CMK (cell line): ENCODE data around the gene MBNL2.
A peak's percentile ranks its signal among the peaks of the same experiment; 100 is the strongest.

ENCODE experiments used
- DNase-seq: peaks from one replicate; pipeline ENCODE4 v3.0.0-alpha.2; 2010; ENCODE audit warnings: low read depth

The MBNL2 gene

DNA sequence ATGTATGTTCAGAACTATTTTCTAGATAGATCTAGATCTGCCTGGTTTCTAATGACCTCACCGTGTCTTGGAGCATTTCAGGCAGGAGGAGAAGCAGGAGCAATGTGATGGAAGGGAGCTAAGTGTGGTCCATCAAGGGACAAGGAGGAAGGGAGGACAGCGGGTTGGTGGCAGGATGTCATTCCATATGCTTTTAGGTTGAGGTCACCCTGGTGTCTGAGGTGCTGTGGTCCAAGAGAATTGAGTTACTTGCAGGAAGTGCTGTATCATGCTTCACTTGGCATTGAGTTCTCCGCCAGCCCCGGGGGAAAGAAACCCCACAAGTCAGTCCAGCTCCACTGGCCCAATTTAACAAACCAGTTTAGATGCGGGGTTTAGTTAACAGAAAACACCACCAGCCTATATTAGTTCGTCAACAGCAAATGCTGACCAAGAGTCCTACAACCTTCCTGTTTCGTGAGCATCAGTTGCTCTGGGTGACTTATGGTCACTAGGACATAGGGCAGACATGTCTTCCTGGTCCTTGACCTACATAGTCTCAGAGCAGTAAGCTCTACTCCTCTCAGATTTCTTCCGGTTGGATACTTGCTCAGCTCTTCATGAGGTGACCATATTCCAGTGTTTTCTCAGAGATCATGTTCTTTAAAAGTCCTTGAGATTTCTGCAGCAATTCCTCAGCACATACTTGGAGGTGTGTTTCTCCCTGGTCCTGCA, 79.4 kb downstream of the MBNL2 start:
- peak; percentile 22 for DNase-seq

DNA sequence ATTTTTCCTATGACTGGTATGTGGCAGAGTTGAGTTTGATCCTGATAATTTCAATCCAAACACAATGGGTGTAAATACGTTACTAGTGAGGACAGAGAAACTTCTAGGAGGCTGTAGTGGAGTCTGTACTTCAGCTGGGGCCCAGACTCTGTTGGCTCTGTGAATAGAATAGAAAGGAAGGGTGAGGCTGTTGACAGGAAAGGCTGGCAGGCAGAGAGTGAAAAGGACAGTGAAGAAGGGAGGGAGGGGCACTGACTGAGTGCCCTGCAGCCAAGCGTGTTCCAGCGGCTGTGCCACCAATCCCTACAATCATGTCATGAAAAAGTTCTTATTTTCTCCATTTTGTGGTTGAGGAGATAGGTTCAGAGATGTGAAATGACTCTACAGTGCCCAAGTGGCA, 80.5 kb downstream of the MBNL2 start:
- no peak for DNase-seq

DNA sequence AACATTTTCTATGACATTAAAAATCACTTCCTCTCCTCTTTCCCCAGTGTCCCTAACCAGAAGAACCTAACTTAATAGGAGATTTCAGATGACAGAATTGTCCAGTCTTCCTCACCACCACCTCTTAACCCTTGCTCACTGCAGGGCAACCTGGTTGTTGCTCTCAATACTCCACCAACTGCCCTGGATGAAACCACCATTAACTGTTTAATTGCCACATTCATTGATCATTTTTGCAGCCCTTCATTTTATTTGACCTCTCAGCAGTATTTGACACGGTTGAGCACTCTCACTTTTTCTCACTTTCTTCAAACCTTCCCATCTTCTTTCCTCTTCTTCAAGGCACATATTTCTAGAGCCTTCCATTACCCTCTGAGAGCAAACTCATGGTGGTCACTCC, 84.0 kb downstream of the MBNL2 start:
- no peak for DNase-seq

DNA sequence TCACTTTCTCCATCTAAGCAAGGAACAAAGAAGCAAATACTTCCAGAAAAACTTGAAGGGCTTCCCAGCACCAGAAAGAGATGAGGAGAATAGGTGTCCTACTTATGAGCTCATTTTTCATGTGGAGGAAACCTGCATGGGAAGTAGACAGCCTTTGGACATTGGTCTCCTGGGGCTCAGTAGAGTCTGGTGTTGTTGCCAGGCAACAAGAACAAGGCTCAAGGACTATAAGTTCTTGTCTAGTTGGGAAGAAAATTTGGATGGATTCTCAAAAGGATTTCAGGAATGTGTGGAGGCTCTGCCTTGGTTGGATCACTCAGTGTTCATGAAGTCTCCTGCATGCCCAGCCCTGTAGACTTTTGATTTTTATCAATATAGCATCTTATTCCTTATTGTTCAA, 84.5 kb downstream of the MBNL2 start:
- DNase-seq = no peak

DNA sequence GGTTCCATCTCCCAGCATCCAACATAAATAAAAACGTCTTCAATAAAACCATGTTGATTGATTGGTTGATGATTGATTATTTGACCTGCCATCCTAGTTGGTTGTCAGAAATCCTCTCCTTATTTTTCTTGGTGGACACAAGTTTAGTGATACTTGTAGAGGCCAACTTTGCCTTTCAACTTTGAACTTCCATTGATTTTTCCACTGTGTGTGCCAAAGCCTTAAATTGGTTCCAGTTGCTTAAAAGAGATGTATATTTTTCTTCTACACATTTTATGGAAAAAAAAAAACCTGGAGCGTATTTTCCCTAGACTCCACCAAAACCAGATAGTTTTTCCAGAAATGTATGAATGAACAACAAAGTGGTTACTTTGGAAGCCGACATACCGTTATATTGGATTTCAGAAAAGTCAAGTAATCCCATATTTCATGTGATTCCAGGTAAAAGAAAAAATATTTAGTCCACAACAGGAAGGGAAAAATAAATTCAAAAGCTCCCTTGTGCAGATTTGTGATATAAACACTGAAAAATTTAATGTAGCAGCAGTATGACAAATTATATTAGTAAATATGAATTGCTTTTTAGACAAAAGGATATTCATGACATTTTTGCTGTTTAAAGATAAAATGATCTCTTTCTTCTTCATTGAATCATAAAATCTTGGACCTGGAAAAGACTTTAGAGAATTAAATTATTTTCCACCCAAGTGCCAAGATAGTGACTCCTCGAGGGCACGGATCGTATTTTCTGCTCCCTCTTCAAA, 85.2 kb downstream of the MBNL2 start:
- DNase-seq = no peak

DNA sequence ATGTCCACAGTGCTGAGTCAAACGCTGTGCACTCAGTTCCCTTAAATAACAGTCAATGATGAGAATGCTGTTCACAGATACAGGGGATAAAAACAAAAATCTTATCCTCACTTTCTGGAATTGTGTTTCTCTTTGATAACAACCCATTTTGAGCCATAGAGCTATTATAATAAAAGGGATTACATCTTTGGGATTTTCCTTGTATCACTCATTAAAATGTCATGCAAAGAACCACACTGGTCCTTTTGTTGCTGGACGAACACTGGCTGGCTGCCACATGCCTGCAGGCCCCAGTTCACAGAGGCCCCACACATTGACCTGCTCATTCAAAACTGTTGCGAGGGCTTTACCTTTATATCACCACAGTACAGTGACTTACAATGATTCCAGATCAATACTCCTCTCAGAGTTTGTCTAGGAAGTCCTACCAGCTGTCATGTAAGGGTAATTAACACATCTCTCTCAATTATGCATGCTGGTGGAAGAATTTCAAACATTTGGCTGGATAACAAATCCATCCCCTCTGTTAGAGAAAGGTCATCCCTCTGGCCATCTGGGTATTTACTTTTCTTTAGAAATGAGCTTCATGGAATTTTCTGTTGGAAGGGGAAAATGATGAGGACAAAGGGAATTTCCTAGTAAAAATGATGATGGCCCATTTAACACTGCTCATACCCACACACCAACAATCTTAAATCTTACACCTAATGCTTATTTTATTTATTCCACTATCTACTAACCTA, 85.9 kb downstream of the MBNL2 start:
- DNase-seq = no peak

DNA sequence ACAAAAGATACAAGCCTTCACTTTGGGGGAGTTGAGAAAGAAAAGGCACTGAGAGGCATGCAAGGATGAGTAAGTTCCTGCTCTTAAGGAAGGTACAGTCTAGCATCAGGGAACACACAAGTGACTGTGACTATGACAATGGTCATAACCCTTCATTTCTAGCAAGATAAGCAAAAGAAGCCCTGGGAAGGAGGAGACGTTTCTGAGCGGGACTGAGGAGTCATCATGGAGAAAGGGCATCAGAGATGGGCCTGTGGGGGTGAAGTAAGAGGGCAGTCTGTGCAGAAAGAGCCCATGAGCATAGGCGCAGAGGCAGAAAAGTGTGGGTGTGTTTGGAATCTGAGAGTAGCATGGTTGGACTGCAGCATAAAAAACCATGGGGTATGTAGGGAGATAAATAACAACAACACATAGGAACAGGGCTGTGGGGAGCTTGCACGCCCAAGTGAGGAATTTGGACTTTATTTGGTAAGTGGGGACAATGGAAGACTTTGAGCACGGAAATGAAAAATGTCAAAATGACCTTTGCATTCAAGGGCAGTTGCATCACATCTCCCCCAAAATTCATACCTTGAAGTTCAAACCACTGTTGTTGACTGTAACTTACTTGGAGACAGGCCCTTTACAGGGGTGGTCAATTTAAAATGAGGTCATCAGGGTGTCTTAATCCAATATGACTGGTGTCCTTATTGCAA, 86.7 kb downstream of the MBNL2 start:
- DNase-seq = no peak

DNA sequence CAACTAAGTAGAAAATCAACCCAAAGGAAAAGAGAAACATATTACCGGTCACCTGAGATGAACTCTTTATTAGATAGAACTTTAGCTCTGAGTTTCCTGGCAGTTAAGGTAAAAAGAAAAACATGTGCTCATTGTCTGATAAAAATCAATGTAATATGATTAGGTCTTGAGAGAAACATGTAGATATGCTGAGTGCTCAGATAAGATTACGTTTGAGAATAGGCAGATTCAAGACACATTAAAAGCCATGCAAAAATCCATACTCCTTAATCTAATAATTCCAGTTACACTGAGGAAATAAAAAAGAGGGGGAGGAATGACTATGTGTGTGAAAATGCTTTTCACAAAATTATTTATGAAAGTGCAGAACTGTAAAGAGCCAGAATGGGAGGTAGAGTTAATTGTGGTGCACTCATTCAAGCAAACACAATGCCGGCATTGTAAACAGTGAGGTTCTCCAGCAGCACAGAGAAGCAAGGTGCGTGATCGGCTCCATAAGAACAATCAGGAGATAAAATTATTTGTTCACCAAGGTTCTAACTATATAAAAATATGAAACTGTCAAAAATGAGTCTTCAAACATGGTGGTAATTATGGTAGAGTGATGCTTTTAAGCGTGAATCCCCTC, 88.8 kb downstream of the MBNL2 start:
- no peak for DNase-seq

DNA sequence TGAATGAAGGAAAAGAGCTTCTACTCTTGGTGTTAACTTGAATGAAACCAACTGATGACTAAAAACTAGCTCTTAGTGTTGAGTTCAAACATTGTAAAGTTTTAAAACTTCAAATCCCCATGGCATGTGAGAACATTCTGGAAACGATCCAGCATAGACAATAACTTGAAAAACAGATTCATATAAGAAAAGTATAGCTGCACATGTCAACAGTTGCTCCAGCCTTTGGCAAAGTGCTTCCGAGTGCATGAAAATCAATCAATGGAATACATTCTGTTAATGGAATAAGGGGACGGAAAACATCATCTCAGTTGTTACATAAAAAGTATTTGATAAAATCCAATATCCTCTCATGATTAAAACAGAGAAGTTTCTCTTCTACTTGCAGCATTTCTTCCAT, 89.8 kb downstream of the MBNL2 start:
- no peak for DNase-seq

DNA sequence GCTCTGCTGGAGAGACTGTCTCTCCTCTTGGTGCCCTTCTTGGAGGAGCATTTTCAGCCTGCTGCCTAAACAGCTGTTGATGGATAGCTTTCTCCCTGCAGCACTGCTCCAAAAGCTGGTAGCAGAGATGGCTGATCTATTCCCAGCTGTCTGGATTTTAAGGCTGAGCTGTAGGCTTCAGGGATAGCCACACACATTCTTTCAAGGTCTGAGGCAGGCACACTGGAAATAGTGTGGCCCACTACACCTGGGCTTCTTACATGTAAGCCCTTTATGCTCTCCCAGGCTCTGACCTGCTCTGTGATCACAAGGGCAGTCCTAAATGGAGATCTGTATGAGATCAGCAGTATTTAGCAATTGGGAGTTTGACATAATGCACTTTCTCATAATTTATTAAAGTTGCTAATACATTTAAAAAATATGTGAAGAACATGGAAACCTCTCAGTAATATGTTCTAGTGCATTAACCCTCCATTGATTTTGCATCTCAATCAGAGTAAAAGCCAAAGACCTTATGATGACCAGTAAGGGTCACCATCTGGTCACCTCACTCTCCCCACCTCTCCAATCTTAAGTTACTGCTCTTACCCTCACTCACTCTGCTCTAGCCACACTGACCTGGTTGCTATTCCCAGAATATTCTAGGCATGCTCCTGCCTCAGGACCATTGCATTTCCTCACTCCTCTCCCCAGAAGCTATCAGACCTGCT, 91.6 kb downstream of the MBNL2 start:
- DNase-seq = no peak

DNA sequence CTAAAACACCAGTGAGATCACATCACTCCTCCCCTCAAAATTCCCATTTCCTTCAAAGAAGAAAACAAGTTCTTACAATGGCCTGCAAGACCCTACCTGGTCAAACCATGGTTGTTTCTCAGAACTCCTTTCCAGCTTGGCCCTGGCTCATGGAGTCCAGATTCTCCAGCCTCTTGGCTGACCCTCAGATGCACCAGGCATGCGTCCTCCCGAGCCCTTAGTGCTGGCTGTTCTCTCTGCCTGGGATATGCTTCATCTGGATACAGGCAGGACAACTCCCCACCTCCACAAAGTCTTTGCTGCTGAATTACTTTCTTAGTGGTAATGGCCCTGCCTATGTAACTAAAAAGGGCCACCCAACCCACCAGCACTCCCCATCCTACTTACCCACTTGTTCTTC, 94.3 kb downstream of the MBNL2 start:
- DNase-seq = no peak

DNA sequence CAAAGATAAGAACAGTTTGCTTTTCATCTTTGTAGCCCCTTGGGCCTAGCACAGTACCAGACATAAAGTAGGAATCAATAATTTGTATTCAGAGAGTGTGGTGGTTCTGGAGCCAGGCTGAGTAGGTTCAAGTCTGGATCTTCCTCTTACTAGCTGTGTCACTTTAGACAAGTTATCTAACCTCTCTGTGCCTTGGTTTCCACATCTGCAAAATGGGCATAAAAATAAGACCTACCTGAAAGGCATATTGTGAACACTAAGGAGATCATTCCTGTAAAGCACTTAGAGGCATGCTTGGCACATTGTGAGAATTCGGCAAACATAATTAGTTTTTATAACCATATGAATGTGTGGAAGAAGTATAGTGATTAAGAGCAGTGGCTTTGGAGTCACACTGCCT, 95.8 kb downstream of the MBNL2 start:
- DNase-seq = no peak

DNA sequence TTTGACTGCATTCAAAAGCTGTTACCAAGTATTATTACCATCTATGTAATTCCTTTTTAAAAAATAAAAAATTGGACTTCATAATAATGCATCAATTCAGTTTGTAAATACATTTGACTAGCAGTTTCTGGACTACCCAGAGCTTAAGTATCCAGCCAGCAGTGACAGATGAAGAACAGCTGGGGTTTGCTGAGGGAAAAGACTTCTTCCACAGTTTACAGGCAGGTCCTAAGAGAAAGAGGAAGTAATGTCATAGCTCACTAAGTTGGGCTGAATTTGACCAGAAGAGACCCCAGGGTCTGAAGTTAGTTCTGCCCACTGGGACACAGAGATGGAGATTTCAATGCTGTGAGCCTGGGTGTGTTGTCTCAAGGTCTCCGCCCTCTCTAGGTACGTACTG, 96.4 kb downstream of the MBNL2 start:
- DNase-seq = no peak

DNA sequence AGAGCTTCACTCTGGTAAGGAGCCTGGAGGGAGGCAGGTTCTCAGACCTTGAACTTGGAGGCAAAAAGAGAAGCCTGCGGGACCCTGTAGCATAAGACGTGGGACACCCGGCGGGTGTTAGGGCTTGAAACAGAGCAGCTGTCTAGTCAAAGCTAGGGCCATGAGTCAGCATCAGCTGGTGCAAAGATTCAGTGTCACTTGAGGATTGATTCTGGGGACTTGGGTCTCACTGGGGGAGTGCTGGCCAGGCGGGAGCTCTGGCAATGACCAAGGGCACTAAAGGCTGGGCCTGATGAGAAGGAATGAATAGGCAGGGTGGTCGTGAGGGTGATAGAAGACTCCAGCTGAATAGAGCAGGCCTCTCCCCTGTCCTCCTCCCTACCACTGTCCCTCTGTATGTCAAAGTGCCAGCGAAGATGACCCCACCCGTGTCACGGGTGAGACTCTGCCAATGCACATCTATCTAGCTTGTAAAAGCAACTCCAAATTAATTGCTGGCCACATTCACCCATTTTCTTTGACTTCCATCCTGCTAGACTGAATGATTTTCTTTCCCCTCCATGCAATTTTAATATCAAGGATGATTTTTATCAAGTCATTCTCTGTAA, 97.1 kb downstream of the MBNL2 start:
- DNase-seq = no peak

DNA sequence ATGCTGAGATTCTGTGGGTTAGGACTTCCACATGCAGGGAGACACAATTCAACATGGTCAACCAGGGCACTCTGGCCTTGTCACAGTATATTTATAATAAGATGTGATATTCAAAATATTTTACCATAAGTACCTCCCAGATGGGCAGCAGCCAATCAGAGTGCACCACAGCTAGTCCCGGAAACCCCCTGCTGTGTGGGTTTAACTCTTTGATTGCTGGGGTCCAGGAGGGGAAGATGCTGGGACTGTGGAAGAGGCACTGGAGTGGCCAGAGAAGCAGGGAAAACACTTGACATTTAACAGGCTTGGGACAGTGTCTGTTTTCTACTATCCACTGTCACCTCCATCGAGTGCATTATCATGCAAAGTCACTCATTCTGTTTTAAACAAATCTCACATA, 99.0 kb downstream of the MBNL2 start:
- DNase-seq = no peak

DNA sequence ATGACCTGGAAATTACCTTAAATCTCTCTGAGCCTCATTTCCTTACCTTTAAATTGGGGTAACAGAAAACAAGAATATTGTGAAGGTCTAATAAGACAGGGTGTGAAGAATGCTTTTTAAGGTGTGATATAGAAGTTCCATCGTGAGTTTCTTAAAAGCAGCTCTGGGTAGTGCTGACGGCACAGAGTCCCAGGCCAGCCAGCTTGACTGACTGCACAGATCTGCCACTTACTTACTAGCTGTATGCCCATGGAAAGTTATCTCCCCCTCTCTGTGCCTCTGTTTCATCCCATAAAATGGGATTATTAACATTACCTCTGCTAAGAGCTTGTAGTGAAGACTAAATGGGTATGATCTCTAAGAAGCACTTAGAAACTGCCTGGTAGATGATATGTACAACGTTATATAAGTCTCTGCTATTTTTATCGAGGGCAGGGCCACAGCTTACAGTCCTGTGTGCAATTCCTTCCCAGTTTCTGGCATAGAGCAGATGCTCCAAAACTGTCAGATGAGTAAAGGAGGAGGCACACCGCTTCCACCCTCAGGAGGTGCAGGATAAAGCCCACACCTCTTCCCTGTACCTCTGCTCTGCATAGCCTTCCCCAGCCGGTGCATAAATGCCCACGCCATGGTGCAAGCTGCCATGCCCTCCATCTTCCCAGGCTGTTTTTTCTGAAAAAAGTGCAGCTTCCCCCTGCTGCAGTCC, 99.6 kb downstream of the MBNL2 start:
- DNase-seq = no peak

DNA sequence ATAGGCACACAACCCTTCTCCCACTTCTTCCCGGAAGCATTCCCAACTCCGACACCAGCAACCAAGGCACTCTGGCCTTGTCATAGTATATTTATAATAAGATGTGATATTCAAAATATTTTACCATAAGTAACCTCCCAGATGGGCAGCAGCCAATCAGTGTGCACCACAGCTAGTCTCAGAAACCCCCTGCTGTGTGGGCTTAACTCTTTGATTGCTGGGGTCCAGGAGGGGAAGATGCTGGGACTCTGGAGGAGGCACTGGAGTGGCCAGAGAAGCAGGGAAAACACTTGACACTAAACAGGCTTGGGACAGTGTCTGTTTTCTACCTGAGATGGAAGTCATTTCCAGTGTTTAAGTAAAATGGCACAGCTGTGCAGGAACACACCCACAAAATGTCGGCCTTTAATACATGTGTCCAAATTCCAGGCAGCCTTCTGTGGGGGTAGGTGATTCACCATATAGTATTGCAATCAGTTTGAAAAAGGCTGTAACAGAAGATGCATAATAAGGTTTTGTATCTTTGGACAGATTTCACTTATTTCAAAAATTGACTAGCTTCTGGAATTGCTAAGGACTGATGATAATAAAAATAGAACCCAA, 100.7 kb downstream of the MBNL2 start:
- DNase-seq = no peak

DNA sequence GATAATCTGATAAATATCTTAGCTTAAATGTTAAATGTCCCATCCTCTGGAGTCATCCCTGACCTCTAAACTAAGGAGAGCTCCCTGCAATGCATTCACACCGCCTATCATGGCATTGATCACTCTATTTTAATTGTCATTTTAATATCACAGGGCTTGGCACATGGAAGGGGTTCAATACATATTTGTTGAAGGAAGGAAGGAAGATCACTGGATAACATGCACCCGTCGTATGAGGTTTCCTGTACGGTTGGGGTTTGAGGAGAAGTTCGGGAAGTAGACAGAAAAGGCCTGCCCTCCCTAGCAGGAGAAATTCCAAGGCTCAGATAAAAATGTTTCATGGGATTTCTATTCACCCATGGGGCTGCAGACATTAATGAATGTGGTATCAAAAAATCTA, 102.0 kb downstream of the MBNL2 start:
- no peak for DNase-seq

DNA sequence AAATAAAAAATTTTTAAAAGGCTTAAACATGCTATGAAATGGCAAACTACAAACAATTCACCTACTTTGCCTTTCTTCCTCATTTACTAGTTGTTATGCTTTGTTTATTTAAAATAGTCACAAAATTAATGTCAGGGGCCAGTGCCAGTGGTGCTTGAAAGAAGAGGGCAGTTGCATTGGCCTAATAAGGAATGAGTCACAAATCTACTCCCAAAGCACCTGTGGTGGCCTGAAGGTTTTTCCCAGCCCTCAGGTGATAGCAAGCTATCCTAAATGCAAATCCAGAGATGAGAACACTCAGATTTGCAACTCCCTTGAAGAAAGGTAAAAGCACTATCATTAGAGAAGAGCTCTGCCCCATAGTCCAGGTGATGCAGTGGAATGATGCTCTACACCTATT, 103.6 kb downstream of the MBNL2 start:
- no peak for DNase-seq

DNA sequence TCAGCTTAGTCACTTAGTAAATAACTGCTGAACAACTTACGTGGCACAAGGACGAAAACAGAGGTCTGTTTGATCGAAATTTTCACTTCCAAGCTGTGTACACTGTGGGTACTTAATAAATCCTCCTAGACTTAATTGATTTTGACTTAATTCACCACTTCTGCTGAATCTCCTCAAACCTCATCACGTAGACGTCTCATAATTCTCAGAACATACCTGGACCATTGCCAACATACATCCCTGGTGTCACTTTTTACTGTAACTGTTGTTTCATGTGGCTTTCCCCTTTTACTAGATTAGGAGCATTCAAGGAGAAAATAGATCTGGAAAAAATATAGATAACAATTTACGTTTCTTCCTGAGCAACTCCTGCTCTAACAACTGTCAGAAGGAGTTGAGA, 105.0 kb downstream of the MBNL2 start:
- no peak for DNase-seq
